ENCODE results near the gene ZNF764.

Gene ZNF764

DNA sequence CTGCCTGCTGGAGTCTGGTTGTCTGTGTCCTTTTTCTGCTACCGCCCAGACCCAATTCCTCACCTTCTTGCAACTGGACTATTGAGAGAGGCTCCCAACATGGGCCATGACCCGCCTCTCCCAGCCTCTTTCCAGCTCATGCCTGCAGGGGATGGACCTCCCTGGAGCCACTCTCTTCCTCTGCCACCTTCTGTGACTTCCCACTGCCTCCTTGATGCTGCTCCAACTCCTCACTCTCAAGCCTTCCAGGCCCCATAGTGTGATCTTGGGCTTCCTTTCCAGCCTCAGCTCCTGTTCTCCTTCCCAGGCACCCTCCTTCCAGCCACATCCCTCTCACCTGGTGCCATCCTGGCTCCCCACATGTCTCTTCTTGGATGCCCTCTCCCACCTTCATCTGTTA, 42.9 kb downstream of the ZNF764 start:
- H3K9ac ChIP-seq (ENCODE audit: low read length) = no peak overlapping the region
- H3K36me3 ChIP-seq (ENCODE audit: low read length) = peaks cover 38% of the 10 kb centered on the region
- no peaks in the 10 kb centered on the region for H4K20me1 ChIP-seq (ENCODE audit: low read depth, low read length)
- no peaks in the 10 kb centered on the region for H3K9me2 ChIP-seq (replicated peaks; ENCODE audit: insufficient read depth, low read length)
- H3K4me2 ChIP-seq (ENCODE audit: low read depth, low read length, poor library complexity, severe bottlenecking) = no peak overlapping the region
- TF ChIP-seq, protein P1, sequence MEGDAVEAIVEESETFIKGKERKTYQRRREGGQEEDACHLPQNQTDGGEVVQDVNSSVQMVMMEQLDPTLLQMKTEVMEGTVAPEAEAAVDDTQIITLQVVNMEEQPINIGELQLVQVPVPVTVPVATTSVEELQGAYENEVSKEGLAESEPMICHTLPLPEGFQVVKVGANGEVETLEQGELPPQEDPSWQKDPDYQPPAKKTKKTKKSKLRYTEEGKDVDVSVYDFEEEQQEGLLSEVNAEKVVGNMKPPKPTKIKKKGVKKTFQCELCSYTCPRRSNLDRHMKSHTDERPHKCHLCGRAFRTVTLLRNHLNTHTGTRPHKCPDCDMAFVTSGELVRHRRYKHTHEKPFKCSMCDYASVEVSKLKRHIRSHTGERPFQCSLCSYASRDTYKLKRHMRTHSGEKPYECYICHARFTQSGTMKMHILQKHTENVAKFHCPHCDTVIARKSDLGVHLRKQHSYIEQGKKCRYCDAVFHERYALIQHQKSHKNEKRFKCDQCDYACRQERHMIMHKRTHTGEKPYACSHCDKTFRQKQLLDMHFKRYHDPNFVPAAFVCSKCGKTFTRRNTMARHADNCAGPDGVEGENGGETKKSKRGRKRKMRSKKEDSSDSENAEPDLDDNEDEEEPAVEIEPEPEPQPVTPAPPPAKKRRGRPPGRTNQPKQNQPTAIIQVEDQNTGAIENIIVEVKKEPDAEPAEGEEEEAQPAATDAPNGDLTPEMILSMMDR (IDR thresholded peaks at IDR 0.05; ENCODE audit: insufficient read depth, low read length, poor library complexity, severe bottlenecking) = no peak
- no peak for TF ChIP-seq EZH2phosphoT487 (conservative IDR thresholded peaks at IDR 0.05; ENCODE audit: low read length)
- H3K79me2 ChIP-seq (ENCODE audit: insufficient read depth, low read length) = no peaks in the 10 kb centered on the region
- peaks cover 15% of the 10 kb centered on the region; the same call in 1 of the 2 replicates for H3F3A ChIP-seq (ENCODE audit: insufficient read depth)
- no peak overlapping the region for H3K4me3 ChIP-seq (ENCODE audit: insufficient read depth, low read length, poor library complexity, severe bottlenecking)
- H3K9me3 ChIP-seq (ENCODE audit: insufficient read depth, low read length) = no peaks in the 10 kb centered on the region
- H3K27ac ChIP-seq (ENCODE audit: low read depth, low read length) = no peak overlapping the region
- no peak overlapping the region for H2AFZ ChIP-seq (ENCODE audit: low read depth, low read length, severe bottlenecking)
- H3K27me3 ChIP-seq (ENCODE audit: low read length) = no peaks in the 10 kb centered on the region

DNA sequence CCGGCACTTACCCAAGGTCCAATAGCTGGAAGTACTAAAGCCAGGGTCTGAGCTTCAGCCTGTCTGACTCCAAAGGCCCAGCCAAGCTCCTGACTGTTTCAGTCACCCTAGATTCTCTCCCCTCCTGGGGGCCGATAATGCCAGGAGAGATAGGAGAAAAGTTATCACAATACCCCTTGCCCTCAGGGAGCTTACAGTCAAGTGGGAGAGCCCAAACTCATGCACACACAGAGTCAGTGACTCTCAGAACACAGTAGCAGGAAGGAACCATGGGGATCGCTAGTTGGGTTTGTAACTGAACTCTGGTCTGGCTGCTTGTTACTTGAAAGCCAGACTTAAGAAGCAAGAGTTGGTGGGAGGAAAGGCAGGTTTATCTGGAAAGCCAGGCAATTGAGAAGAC, 46.7 kb downstream of the ZNF764 start:
- Histone ChIP-seq H3K4me2 (ENCODE audit: low read depth, low read length, poor library complexity, severe bottlenecking) (no peak overlapping the region), H3F3A (ENCODE audit: insufficient read depth) (peaks cover 11% of the 10 kb centered on the region; the same call in 1 of the 2 replicates), H3K79me2 (ENCODE audit: insufficient read depth, low read length) (no peaks in the 10 kb centered on the region), H4K20me1 (ENCODE audit: low read depth, low read length) (no peaks in the 10 kb centered on the region), H3K4me3 (ENCODE audit: insufficient read depth, low read length, poor library complexity, severe bottlenecking) (no peak overlapping the region), H2AFZ (ENCODE audit: low read depth, low read length, severe bottlenecking) (no peak overlapping the region), H3K9ac (ENCODE audit: low read length) (no peak overlapping the region), H3K9me2 (replicated peaks; ENCODE audit: insufficient read depth, low read length) (no peaks in the 10 kb centered on the region), H3K9me3 (ENCODE audit: insufficient read depth, low read length) (no peaks in the 10 kb centered on the region), H3K36me3 (ENCODE audit: low read length) (peaks cover 43% of the 10 kb centered on the region), H3K27me3 (ENCODE audit: low read length) (no peaks in the 10 kb centered on the region), H3K27ac (ENCODE audit: low read depth, low read length) (no peak overlapping the region)
- TF ChIP-seq, protein P1 (IDR thresholded peaks at IDR 0.05; ENCODE audit: insufficient read depth, low read length, poor library complexity, severe bottlenecking) = no peak
- TF ChIP-seq EZH2phosphoT487 (conservative IDR thresholded peaks at IDR 0.05; ENCODE audit: low read length) = no peak

DNA sequence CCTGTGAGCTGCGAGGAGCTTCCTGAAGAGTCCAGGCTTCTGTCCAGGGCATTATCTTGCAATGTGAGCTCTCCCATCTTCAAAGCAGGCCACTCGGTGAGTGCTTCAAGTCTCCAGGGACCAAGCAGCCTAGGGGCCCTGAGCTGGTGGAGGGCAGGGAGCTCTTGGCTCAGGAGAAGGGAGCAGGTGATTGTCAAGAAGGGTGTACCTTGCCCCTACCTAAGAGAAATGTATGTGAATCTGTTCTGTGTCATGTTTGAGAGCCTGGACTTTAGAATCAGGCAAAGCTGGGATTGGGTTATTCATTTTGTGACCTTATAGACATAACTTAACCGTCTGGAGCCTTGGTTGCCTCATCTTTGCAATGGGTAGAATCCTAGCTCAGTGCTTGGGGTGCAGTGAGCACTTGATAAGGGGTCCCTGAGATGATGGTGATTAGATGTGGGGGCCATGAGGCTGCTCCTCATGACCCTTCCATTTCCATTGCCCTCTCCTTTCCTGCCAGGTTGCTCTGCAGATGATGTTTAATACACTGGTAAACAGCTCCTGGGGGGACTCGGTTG, 47.7 kb downstream of the ZNF764 start:
- Histone ChIP-seq H3K9me3 (ENCODE audit: insufficient read depth, low read length) (no peaks in the 10 kb centered on the region), H3K9me2 (replicated peaks; ENCODE audit: insufficient read depth, low read length) (no peaks in the 10 kb centered on the region), H2AFZ (ENCODE audit: low read depth, low read length, severe bottlenecking) (no peak overlapping the region), H3K27ac (ENCODE audit: low read depth, low read length) (no peak overlapping the region), H3K27me3 (ENCODE audit: low read length) (no peaks in the 10 kb centered on the region), H3K4me3 (ENCODE audit: insufficient read depth, low read length, poor library complexity, severe bottlenecking) (no peak overlapping the region), H3F3A (ENCODE audit: insufficient read depth) (peaks cover 11% of the 10 kb centered on the region; the same call in 1 of the 2 replicates), H3K9ac (ENCODE audit: low read length) (no peak overlapping the region), H3K79me2 (ENCODE audit: insufficient read depth, low read length) (no peaks in the 10 kb centered on the region), H3K36me3 (ENCODE audit: low read length) (peaks cover 45% of the 10 kb centered on the region), H3K4me2 (ENCODE audit: low read depth, low read length, poor library complexity, severe bottlenecking) (no peak overlapping the region), H4K20me1 (ENCODE audit: low read depth, low read length) (no peaks in the 10 kb centered on the region)
- no peak for TF ChIP-seq EZH2phosphoT487 (conservative IDR thresholded peaks at IDR 0.05; ENCODE audit: low read length)
- TF ChIP-seq, protein P1 (IDR thresholded peaks at IDR 0.05; ENCODE audit: insufficient read depth, low read length, poor library complexity, severe bottlenecking) = no peak
